Activated T-cell treated with anti-CD3 and anti-CD28 coated beads, Interleukin-2, amount 50 U/mL, for 48 hours (primary cell): Measurements from ENCODE around the gene IRF5.

ENCODE experiments used
- DNase-seq, 2 experiments: peaks; one replicate each; pipeline ENCODE4 v3.0.0-alpha.2; 2020

Gene IRF5, protein sequence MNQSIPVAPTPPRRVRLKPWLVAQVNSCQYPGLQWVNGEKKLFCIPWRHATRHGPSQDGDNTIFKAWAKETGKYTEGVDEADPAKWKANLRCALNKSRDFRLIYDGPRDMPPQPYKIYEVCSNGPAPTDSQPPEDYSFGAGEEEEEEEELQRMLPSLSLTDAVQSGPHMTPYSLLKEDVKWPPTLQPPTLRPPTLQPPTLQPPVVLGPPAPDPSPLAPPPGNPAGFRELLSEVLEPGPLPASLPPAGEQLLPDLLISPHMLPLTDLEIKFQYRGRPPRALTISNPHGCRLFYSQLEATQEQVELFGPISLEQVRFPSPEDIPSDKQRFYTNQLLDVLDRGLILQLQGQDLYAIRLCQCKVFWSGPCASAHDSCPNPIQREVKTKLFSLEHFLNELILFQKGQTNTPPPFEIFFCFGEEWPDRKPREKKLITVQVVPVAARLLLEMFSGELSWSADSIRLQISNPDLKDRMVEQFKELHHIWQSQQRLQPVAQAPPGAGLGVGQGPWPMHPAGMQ

DNA sequence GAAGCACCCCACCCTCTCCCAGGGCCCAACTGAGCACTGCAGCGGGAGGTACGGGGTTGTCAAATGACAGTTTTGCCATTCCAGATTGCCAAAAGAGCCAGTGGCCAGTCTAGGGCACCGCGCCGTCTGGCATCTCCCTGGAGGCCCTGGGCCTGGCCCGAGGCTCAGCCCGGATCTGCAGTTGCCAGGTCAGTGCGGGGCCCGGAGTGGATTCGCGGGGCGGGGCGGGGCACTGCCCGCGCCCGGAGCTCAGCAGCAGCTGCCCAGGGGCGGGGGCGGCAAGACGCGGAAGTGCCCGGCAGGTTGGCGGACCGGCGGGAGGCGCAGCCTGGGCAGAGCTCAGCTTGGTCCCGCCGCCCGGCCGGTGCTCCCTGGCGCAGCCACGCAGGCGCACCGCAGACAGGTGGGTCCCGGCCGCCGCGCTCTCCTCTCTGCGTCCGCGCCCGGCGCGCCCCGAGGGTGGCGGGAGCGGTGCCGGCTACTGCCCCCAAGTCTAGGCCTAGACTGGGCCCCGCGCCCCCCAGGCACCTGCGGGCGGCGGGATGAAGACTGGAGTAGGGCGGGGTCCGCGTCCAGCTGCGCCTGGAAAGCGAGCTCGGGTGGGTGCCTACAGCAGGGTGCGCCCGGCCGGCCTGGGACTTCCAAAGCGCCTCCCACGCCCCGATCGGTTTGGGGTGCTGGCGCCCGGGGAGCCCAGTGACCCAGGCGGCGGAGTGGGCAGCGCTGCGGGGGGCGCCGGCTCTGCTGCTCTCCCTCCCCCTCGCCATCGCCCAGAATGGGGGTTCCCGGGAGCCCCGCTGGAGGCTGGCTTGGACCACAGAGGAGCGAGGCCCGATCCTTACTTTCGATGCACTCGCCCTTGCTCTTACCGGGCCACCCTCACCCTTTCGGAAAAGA, at the start of gene IRF5:
IRF5 (plus strand) TSS at position 281 of the 897 bp plus-strand sequence. CDS start 4,155 bp downstream, outside the sequence.
- DNase-seq: peak in 1 of 2 experiments; percentile 56

DNA sequence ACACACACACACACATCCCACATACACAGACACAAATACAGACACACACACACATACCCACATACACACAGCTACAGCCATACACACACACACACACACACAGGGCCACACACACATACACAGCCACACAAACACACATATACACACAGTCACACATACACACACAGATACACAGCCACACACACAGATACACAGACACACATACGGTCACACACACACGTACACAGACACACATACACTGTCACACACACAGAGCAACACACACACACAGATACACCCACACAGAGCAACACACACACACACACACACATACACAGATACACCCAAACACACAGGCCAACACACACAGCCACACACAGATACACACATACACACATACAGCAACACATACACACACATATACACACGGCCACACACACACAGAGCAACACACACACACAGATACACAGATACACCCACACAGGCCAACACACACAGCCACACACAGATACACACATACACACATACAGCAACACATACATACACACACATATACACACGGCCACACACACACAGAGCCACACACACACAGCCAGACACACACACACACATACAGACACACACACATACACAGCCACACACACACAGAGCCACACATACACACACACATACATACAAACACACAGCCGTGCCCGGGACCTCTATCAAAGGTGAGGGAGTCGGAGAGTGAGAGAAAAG, 49.5 kb upstream of the IRF5 start:
- no peak for DNase-seq

DNA sequence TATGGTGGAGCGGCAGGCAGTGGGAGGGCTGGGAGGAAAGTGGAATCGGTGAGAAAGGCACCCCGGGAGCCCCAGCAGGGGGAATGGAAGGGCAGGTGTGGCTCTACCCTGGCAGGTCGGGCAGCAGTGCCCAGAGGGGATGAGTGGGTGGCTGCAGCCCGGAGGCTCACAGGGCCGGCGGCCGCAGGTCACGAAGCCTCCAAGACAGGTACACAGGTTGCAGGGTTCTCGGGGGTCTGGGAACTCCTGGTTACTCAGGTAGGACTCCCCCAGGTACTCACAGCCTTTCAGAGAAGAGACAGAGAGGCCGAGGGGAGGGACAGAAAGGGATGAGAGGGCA, 49.0 kb upstream of the IRF5 start:
- DNase-seq: no peak

DNA sequence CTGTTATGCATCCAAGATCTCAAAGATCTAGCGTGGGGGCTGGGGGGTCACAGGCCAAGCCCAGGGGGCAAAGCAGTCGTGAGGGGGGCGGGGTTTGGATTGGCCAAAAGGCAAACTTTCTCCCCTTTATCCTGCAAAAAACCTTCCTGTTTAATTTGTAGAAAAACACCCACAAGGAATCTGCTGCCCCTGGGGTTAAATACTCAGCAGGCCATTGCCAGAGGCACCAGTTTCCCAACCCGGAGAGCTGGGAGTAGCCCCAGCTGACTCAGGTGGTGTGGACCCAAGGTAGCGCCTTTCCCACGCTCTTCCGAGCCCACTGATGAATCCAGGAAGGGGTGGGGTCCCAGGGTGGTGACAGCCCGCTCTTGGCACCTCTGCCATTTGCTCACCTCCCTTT, 48.6 kb upstream of the IRF5 start:
- DNase-seq: no peak

DNA sequence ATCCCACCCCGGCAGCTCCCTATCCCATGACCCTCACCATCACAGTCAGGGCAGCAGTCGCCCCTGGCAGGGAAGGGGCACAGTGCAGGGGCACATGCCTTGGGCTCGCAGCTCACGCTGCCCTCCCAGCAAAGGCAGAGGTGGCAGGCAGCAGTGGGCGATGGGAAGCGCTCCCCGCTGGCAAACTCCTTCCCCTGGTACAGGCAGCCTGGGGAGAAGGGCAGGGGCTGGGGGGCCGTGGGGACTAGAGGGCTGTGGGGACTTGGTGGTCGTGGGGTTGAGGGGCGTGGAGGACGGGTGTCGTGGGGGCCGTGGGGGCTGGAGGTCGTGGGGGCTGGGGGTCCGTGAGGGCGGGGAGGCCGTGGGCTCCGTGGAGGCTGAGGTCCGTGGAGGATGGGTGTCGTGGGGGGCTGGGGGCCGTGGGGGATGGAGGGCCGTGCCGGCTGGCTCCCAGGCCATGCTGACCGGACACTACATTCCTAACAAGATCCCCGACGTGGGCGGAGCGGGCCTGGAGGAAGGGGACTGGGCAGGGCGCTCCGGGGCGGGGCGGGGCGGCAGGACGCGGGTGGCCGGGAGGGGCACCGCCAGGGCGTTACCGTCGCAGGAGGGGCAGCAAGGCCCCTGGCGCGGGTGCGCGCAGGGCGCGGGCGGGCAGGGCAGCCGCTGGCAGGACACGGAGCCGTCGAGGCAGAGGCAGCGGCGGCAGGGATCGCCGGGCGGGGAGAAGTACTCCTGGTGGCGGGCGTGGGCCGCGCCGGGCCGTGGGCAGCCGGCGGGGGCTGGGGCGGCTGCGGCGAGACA, 47.2 kb upstream of the IRF5 start:
- DNase-seq: no peak

DNA sequence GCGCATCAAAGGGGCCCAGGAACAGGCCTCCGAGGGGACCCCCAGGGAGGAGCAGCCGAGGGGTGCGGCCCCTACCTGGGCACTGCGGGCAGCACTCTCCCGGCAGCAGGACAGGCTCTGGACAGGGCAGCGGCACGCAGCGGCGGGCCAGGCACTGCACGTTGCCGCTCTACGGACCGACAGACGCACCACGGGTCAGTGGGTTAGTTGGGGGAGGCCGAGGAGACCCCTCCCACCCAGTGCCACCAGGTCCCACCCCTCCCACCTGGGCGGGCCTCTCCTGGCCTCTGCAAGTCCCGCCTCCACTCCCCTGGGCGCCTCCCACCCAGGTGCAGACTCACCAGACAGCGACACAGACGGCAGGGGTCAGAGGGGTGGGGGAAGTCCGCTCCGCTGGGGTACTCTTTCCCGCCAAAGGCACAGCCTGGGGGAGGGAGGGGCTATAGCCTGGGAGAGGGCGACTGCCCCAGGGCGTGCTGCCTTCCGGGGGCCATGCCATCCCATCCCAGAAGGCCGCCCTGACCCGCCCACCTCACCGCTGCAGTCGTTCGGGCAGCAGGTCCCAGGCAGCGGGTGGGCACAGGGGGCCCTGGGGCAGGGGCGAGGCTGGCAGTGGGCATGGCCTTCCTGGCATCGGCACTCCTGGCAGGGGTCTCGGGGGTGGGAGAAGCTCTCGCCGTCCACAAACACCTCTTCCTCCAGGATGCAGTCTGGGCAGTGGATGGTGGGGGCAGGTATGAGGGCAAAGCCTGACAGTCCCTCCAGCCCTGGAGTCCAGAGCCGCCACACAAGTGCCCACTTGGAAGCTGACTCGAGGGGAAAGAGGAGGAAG, 46.4 kb upstream of the IRF5 start:
- DNase-seq: no peak

DNA sequence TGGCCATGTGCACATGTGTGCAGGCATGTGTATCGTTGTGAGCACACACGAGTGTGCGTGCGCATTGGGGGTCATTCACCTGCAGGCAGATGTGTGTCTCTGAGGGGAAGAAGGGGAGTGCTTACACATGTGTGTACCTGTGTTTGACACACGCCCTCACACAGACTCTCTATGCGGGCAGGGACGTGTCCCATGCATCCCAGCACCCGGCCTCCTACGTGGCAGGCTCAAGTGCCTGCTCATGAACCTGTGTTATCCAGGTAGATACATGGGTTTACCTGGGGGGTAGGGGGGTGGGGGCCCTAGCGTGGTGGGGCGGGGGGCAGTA, 45.8 kb upstream of the IRF5 start:
- DNase-seq: no peak

DNA sequence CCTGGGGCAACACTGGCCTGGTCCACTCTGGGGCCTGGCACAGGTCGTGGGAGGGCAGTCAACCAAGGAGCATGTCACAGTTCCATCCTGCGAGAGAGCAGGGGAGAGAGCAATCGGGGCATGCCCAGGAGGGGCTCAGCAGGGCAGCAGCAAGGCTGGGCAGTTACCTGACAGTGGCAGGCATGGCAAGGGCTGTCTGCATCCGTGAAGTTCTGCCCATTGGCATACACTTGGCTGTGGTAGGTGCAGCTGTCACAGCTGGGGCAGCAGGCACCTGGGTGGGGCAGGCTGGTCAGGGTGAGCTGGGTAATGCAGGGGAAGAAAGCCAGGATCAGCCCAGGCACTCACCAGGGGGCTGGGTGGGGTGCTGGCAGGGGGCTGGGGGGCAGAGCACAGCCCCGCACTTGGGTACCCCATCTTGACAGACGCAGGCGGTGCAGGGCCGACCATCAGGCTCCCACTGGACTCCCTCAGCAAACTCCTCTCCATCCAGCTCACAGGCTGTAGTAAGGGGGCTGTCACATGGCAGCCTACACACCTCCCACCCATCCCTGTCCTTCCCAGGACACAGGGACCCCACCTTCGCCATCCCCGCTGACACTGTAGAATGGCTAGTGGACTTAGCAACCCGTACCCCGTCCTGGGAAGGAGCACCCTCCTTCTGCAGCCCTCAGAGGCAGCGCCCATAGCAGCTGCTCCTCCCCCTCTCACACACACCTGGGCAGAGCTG, 45.0 kb upstream of the IRF5 start:
- no peak for DNase-seq

DNA sequence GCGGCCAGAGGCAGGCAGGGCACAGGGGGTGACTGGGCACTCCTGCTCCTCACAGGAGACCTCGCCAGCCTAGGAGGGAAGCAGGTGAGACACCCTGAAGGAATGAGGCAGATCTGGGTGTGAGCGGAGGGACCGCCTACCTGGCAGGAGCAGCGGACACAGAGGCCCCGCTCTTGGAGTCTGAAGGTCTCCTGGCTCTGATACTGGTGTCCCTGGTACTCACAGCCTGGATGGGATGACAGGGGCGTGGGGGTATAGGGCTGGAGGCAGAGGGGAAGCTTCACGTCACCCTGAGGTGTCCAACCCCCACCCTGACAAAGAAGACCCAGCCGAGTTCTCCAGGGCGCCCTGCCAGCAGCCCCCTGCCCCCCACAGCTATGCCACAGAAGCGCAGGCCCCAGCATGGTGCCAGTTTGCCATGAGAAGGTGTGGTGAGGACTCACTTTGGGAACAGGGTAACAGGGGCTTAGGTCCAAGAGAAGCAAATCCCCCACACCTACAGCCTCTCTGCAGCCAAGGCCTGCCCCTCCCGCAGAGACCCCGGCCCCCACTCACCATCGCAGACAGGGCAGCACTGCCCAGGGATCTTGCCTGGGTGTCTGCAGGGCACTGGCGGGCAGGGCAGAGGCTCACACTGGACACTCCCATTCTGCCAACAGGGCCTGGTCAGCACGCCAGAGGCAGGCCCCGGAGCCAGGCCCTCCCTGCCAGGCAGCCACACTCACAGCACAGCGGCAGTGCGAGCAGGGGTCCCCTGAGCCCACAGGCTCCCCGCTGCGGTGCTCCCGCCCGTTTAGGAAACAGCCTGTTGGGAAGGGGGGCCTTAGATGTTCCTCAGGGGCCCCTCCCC, 44.3 kb upstream of the IRF5 start:
- DNase-seq: no peak

DNA sequence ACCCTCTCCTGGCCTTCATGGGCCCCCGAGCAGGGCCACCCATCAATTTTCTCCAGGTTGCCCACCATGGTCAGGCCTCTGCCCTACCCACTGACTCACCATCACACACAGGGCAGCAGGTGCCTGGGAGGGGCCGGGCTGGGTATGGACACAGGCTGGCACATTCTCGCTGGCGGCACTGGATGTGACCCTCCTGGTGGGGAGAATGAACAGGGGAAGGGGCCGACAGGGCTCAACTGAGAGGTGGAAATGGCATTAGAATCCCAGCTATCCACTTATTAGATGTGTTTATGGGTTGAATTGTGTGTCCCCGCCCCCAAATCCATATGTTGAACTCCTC, 43.7 kb upstream of the IRF5 start:
- no peak for DNase-seq

DNA sequence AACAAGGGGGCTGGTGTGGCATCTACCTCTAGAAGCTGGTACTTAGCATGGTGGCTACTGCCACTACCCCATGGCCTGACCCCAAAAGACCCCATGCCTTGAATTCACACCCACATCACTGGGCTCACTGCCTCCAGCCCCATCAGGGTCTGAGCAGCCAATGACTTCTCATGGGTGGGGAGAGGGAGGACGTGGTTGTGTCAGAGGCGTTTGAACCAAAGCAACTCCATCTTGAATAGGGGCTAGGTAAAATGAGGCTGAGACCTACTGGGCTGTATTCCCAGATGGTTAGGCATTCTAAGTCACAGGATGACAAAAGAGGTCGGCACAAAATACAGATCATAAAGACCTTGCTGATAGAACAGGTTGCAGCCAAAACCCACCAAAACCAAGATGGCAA, 42.4 kb upstream of the IRF5 start:
- no peak for DNase-seq

DNA sequence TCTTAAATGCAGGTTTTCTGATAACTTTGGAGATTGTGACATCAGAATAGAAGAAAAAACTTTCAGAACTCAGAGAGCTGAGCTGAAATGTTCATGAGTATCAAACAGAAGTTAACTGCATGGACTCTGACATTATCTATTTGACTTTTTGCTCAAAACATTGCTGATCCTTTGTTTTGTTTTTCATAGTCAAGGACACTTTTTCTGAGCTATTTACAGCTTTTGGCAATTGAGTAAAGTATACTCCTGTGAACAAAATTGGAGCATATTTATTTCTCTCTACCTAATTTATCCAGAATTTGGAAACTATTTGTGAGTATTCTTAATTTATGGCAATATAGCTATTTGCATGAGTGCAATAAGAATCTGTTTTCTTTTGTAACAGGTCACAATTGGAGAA, 38.3 kb upstream of the IRF5 start:
- no peak for DNase-seq

DNA sequence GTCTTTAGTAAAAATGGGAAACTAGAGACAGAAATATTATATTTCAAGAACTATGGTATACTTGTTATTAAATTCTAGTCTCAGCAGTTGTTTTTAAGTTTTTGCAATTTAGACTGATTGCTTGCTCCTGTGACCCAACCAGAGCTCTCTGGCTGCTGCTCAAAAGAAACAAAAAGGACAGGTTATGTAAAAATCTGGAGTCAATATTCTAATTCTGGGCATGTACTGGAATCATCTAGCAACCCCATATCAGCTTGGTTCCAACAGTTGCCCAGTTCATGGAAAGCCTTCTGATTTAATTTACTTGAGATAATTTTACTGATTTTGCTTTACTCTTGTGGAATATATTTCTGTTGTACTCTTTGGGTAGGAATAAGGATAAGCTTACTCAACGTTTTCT, 37.5 kb upstream of the IRF5 start:
- no peak for DNase-seq

DNA sequence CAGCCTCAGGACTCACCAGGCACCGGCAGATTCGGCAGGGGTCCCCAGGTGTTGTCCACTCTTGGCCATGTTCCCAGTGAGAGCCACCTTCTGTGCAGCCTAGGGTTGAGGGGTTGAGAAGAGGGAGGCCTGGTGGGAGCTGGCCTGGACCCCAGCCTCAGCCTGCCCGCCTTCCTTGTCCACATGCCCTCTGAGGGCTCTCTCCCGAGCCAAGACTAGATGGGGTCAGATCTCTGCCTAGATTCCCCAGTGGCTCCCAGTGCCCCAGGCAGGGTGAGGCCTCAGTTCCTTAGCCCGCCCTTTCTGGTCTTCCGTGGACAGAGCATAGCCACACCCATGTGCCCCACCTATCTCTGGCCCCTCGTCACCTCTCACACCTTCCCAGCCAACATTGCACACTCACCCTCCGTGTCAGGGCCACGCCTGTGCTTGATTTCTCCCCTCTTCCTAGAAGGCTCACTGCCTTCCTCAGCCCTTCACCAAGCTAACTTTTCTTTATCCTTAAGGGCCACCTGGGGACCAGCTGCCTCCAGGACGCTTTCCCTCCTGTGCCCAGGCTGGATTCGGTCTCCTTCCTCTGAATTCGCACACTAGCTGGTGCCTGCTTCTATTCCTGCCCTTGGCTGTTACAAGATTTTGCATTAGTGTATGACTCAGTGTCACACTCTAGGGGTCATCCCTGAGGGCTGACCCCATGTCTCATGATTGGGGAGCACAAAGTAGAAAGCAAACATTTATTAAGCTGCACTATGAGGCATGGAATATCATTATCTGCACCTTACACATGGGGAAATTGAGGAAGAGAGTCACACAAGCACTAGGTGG, 34.8 kb upstream of the IRF5 start:
- no peak for DNase-seq

DNA sequence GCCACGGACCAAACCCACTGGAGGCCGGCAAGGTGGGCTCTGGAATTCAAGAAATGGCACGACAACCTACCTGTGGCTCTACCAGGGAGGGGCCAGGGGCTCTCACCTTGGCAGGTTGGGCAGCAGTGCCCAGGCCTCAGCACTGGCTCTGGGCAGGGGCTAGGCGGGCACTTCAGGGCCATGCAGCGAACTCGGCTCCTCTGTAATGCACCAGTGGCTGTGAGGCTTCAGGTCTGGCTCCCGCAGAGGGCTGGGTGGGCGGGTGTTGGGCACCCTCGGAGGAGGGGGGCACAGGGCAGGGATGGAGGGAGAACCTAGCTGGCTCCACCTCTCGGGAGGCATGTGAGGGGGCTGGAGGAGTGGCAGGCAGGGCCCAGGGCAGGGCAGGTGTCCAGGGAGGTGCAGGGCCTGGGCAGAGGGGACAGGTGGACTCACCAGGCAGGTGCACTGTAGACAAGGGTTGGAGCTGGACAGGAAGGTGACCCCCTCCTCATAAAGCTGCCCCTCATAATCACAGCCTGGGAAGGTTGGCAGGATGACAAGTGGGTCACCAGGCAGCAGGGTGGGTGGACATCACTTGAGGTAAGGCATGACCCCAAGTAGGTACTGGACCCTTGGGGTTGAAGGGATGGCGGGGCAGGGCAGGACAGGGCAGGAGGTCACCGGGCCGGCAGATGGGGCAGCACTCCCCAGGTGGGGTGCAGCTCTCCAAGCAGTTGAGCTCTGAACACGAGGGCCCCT, 33.9 kb upstream of the IRF5 start:
- DNase-seq: no peak

DNA sequence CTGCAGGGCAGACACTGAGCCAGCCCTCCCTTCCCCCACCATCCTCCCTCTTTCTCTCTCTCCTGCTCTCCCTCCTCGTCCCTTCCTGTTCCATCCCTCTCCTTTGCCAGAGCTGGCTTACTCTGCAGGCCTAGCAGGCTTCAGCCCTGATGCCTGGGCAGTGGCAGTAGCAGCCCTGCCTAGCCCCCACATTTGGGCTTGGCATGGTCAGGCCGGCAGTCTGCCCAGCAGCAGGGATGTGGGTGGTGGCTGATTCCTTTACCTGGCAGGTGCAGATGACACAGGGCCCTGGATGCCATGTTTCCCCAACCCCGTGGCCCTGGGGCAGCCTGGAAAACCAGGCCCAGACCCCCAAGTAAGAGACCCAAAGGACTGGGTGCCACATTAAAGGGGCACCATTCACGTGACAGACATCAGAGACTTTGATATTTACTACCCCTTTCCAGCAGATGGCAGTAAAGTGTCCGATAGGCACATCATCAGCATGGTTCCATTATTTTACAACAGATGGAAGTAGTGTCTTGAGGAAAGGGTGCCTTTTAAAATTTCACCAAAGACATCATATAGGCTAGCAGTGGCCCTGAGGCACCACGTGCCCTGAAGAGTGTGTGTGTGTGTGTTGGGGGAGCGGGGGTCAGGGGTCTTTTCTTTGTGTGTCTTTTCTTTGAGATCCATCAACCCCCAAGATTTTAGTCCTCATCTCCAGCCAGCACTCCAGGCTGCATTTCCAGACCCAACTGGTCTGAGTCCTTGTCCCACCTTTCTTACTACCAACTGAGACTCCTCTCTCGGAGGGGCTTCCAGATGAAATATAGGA, 33.1 kb upstream of the IRF5 start:
- peak; percentile 32 for DNase-seq

DNA sequence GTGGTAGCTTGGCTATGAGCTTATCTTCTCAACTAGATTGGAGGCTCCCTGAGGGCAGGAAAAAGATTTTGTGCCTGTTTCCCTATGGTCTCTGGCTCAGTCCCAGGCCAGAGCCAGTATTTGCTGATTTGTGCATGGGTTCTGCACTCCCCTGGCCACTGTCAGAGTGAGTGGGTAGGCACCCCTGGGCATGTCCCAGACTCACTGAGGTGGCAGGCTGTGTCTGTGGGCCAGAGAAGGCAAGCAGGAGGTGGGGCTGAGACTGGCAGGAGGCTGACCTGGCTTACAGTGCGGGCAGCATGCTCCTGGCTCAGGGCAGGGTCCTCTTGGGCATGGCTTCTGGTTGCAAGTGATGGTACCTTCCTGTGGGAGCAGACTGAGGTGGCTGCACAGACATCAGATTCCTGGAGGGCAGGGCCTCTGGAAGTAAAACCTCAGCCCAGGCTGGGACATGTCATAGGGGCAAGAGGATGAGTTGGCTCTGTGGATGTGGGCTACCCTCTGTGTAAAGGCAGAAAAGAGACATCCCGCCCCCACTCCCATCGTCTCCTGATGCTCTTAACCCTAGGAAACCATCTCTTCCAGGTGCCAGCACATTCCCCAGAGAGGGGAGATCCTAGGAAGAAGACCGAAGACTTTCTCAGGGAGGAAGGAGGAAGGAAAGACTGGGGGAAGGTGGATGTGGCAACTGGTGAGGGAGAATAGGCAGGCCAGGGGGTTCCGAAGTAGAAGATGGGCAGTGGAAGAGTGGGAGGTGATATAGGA, 31.5 kb upstream of the IRF5 start:
- DNase-seq: no peak
